GM23338 (cell line): ENCODE results near the gene SNX8. TPM values are rescaled to one million over a fixed set of nuclear protein-coding genes. Genes with fewer than 3 reads are reported as not detected.

ENCODE experiments used
- ATAC-seq: fragments of 200-7000 bp; cut with Tn5 transposase; 3 replicates; pipeline ENCODE4 v1.9.1; 2020
- DNase-seq: peaks from one replicate; pipeline ENCODE4 v3.0.0-alpha.2; 2015; ENCODE audit warnings: low spot score
- H2AFZ ChIP-seq: fragments of 200-600 bp; sonication (generic); 2 replicates; pipeline ENCODE4 v1.8.0; 2016; ENCODE audit warnings: antibody characterized with exemption, mild to moderate bottlenecking, moderate library complexity
- H3F3A ChIP-seq: fragments of 200-600 bp; sonication (generic); replicated peaks from 2 replicates; pipeline ENCODE4 v1.8.0; 2017; ENCODE audit warnings: antibody characterized with exemption, mixed run types, low read depth
- H3K27ac ChIP-seq: fragments of 200-600 bp; sonication (generic); 2 replicates; pipeline ENCODE4 v1.6.1; 2016; ENCODE audit warnings: low read depth
- H3K27me3 ChIP-seq: fragments of 200-600 bp; sonication (generic); 2 replicates; pipeline ENCODE4 v1.8.0; 2016; ENCODE audit warnings: mild to moderate bottlenecking, mixed run types, moderate library complexity; ENCODE audit not compliant: insufficient read depth
- H3K36me3 ChIP-seq: fragments of 200-600 bp; sonication (generic); 2 replicates; pipeline ENCODE4 v1.8.0; 2016; ENCODE audit warnings: mild to moderate bottlenecking; ENCODE audit not compliant: insufficient read depth
- H3K4me1 ChIP-seq: fragments of 200-600 bp; sonication (generic); 2 replicates; pipeline ENCODE4 v1.8.0; 2016; ENCODE audit warnings: mild to moderate bottlenecking, moderate library complexity; ENCODE audit not compliant: insufficient read depth
- H3K4me2 ChIP-seq: fragments of 200-600 bp; sonication (generic); 2 replicates; pipeline ENCODE4 v1.7.1; 2017; ENCODE audit warnings: mixed run types
- H3K4me3 ChIP-seq: fragments of 200-600 bp; sonication (generic); 2 replicates; pipeline ENCODE4 v1.6.1; 2016; ENCODE audit warnings: mixed run types
- H3K79me2 ChIP-seq: fragments of 200-600 bp; sonication (generic); replicated peaks from 2 replicates; pipeline ENCODE4 v1.8.0; 2017; ENCODE audit warnings: mild to moderate bottlenecking; ENCODE audit not compliant: insufficient read depth
- H3K9me2 ChIP-seq: fragments of 200-600 bp; sonication (generic); 2 replicates; pipeline ENCODE4 v1.8.0; 2017; ENCODE audit not compliant: insufficient read depth
- H4K20me1 ChIP-seq: fragments of 200-600 bp; sonication (generic); replicated peaks from 2 replicates; pipeline ENCODE4 v1.8.0; 2017; ENCODE audit warnings: mild to moderate bottlenecking; ENCODE audit not compliant: insufficient read depth
- H3K27ac Mint-ChIP-seq: 2 replicates; pipeline ENCODE4 v1.8.0; 2020; ENCODE audit warnings: inconsistent platforms, mild to moderate bottlenecking, moderate library complexity, mixed read lengths
- H3K27me3 Mint-ChIP-seq: 3 replicates; pipeline ENCODE4 v1.8.0; 2022; ENCODE audit warnings: low read depth, mild to moderate bottlenecking, moderate library complexity, mixed read lengths, inconsistent platforms; ENCODE audit not compliant: insufficient read depth, poor library complexity
- H3K36me3 Mint-ChIP-seq: 3 replicates; pipeline ENCODE4 v1.8.0; 2021; ENCODE audit warnings: low read depth, mild to moderate bottlenecking, inconsistent platforms, moderate library complexity, mixed read lengths
- H3K4me1 Mint-ChIP-seq: 3 replicates; pipeline ENCODE4 v1.8.0; 2020; ENCODE audit warnings: mild to moderate bottlenecking, inconsistent platforms, mixed read lengths
- H3K4me3 Mint-ChIP-seq: 3 replicates; pipeline ENCODE4 v1.8.0; 2021; ENCODE audit warnings: moderate library complexity, mild to moderate bottlenecking, inconsistent platforms, mixed read lengths
- H3K9me3 Mint-ChIP-seq: 3 replicates; pipeline ENCODE4 v1.8.0; 2020; ENCODE audit warnings: moderate library complexity, mild to moderate bottlenecking, inconsistent platforms, mixed read lengths
- CREB1 ChIP-seq: fragments of 250-450 bp; sonication (Bioruptor Pico); IDR thresholded peaks from 2 replicates; pipeline ENCODE4 v1.5.0; 2020; ENCODE audit warnings: low read depth, mild to moderate bottlenecking, moderate library complexity
- EZH2 ChIP-seq: fragments of 200-600 bp; sonication (generic); IDR thresholded peaks from one replicate; pipeline ENCODE4 v1.8.0; 2017; ENCODE audit warnings: antibody characterized with exemption, mild to moderate bottlenecking, low read depth; ENCODE audit not compliant: unreplicated experiment
- EZH2phosphoT487 ChIP-seq: fragments of 200-600 bp; sonication (generic); IDR thresholded peaks from one replicate; pipeline ENCODE4 v1.8.1; 2018; ENCODE audit warnings: antibody characterized with exemption; ENCODE audit not compliant: unreplicated experiment
- JUNB ChIP-seq: IDR thresholded peaks from one replicate; pipeline ENCODE4 v1.6.1; 2016; ENCODE audit warnings: antibody characterized with exemption; ENCODE audit not compliant: unreplicated experiment
- NANOG ChIP-seq: IDR thresholded peaks from 2 replicates; pipeline ENCODE4 v1.6.1; 2016; ENCODE audit warnings: antibody characterized with exemption, borderline replicate concordance
- POLR2AphosphoS5 ChIP-seq: IDR thresholded peaks from 2 replicates; pipeline ENCODE4 v1.6.1; 2016; ENCODE audit warnings: antibody characterized with exemption, low read depth
- STAT1 ChIP-seq: IDR thresholded peaks from one replicate; pipeline ENCODE4 v1.6.1; 2016; ENCODE audit warnings: antibody characterized with exemption; ENCODE audit not compliant: unreplicated experiment
- ZNF114 ChIP-seq: fragments of 250-450 bp; sonication (Bioruptor Pico); IDR thresholded peaks from 2 replicates; pipeline ENCODE4 v1.5.0; 2020; ENCODE audit warnings: mild to moderate bottlenecking, moderate library complexity
- ZNF331 ChIP-seq: fragments of 250-450 bp; sonication (Bioruptor Pico); IDR thresholded peaks from 2 replicates; pipeline ENCODE4 v1.5.0; 2020; ENCODE audit warnings: low read depth, mild to moderate bottlenecking, moderate library complexity
- polyA plus RNA-seq: library from polyadenylated mRNA; unstranded; fragments of >200 nt; fragmentation: Nextera tagmentation; extraction: Ambion mirVana; gene quantifications from 2 replicates; pipeline ENCODE4 v1.2.1, GENCODE V29; 2016
- total RNA-seq: library from RNA; depleted of rRNA; stranded (reverse); fragments of >200 nt; shearing (Covaris generic); gene quantifications from 2 replicates; pipeline ENCODE4 v1.2.3, GENCODE V29; 2014
- TF ChIP-seq, protein P1 (sequence below): fragments of 250-450 bp; sonication (Bioruptor Pico); IDR thresholded peaks from 2 replicates; pipeline ENCODE4 v1.5.0; 2020; ENCODE audit warnings: mild to moderate bottlenecking, moderate library complexity
- TF ChIP-seq, protein P2 (sequence below): IDR thresholded peaks from one replicate; pipeline ENCODE4 v1.6.1; 2018; ENCODE audit warnings: antibody characterized with exemption; ENCODE audit not compliant: unreplicated experiment
- TF ChIP-seq, protein P3 (sequence below), 2 experiments: fragments of 200-600 bp in 1 of 2; sonication (generic) in 1 of 2; conservative IDR thresholded peaks; 2 replicates each; pipeline versions ENCODE4 v1.5.1 to v1.6.1; 2016 to 2017; ENCODE audit warnings: antibody characterized with exemption in 2 of 2, low read depth in 2 of 2, mild to moderate bottlenecking in 2 of 2, moderate library complexity in 1 of 2
- TF ChIP-seq, protein P4 (sequence below): IDR thresholded peaks from 2 replicates; pipeline ENCODE4 v1.6.1; 2016; ENCODE audit warnings: antibody characterized with exemption

SNX8 gene
- total and polyA plus RNA-seq, 2 experiments from 2014 or later, result 44.3 to 50.9 TPM

DNA sequence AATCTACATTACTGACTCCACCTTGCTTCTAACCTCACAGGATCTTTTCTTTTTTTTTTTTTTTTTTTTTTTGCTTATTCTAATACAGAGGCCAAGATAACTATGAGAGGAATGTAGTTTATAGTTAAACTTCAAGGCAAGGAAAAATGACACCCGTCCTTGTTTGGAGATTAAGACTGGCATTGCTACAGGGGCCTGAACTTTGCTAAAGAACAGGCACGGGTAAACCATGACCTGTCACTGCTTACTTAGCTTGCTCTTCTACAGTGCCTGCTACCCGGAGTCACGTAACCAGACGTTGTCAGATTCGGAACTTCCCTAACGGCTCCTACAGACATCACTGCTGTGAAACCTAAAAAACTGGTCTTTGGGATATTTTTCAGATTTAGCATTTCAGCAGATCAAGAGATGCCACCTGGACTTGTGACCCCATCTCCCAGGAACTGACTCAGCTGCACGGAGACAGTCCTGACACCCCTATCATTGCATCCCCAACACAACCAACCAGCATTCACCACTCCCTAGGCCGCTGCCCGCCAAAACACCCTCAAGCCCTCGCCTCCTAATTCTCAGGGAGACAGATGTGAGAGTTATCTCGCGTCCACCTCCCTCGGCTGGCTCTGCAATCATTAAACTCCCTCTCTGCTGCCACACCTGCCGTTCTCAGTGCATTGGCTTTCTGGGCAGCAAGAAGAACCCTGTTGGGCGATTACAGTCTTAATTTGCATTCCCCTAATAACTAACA lies 109.0 kb downstream of the SNX8 start:
- Histone ChIP-seq H3K4me1 (no peaks in the 10 kb centered on the region), H3K4me2 (no peak overlapping the region), H3K4me3 (no peak overlapping the region), H3F3A (no peaks in the 10 kb centered on the region), H3K79me2 (peaks cover 14% of the 10 kb centered on the region), H3K27ac (no peak overlapping the region), H3K27me3 (no peaks in the 10 kb centered on the region), H2AFZ (no peak overlapping the region), H3K9me2 (no peaks in the 10 kb centered on the region), H4K20me1 (peaks cover 12% of the 10 kb centered on the region; the same call in 1 of the 2 replicates), H3K36me3 (no peaks in the 10 kb centered on the region; the same call in 1 of the 2 replicates)
- Mint-ChIP-seq H3K27me3 (peaks cover 7% of the 10 kb centered on the region), H3K4me1 (no peaks in the 10 kb centered on the region; the same call in 2 of the 3 replicates), H3K36me3 (peaks cover 37% of the 10 kb centered on the region), H3K9me3 (no peaks in the 10 kb centered on the region), H3K4me3 (no peak overlapping the region), H3K27ac (no peak overlapping the region; the same call in 1 of the 2 replicates)
- DNase-seq (no peak), ATAC-seq (no peak)
- TF ChIP-seq, protein P1, sequence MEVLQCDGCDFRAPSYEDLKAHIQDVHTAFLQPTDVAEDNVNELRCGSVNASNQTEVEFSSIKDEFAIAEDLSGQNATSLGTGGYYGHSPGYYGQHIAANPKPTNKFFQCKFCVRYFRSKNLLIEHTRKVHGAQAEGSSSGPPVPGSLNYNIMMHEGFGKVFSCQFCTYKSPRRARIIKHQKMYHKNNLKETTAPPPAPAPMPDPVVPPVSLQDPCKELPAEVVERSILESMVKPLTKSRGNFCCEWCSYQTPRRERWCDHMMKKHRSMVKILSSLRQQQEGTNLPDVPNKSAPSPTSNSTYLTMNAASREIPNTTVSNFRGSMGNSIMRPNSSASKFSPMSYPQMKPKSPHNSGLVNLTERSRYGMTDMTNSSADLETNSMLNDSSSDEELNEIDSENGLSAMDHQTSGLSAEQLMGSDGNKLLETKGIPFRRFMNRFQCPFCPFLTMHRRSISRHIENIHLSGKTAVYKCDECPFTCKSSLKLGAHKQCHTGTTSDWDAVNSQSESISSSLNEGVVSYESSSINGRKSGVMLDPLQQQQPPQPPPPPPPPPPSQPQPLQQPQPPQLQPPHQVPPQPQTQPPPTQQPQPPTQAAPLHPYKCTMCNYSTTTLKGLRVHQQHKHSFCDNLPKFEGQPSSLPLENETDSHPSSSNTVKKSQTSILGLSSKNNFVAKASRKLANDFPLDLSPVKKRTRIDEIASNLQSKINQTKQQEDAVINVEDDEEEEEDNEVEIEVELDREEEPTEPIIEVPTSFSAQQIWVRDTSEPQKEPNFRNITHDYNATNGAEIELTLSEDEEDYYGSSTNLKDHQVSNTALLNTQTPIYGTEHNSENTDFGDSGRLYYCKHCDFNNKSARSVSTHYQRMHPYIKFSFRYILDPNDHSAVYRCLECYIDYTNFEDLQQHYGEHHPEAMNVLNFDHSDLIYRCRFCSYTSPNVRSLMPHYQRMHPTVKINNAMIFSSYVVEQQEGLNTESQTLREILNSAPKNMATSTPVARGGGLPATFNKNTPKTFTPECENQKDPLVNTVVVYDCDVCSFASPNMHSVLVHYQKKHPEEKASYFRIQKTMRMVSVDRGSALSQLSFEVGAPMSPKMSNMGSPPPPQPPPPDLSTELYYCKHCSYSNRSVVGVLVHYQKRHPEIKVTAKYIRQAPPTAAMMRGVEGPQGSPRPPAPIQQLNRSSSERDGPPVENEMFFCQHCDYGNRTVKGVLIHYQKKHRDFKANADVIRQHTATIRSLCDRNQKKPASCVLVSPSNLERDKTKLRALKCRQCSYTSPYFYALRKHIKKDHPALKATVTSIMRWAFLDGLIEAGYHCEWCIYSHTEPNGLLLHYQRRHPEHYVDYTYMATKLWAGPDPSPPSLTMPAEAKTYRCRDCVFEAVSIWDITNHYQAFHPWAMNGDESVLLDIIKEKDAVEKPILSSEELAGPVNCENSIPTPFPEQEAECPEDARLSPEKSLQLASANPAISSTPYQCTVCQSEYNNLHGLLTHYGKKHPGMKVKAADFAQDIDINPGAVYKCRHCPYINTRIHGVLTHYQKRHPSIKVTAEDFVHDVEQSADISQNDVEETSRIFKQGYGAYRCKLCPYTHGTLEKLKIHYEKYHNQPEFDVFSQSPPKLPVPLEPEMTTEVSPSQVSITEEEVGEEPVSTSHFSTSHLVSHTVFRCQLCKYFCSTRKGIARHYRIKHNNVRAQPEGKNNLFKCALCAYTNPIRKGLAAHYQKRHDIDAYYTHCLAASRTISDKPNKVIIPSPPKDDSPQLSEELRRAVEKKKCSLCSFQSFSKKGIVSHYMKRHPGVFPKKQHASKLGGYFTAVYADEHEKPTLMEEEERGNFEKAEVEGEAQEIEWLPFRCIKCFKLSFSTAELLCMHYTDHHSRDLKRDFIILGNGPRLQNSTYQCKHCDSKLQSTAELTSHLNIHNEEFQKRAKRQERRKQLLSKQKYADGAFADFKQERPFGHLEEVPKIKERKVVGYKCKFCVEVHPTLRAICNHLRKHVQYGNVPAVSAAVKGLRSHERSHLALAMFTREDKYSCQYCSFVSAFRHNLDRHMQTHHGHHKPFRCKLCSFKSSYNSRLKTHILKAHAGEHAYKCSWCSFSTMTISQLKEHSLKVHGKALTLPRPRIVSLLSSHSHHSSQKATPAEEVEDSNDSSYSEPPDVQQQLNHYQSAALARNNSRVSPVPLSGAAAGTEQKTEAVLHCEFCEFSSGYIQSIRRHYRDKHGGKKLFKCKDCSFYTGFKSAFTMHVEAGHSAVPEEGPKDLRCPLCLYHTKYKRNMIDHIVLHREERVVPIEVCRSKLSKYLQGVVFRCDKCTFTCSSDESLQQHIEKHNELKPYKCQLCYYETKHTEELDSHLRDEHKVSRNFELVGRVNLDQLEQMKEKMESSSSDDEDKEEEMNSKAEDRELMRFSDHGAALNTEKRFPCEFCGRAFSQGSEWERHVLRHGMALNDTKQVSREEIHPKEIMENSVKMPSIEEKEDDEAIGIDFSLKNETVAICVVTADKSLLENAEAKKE (CRISPR knock-in tag), result no peak
- TF ChIP-seq ZNF114 (CRISPR knock-in tag) (no peak), CREB1 (no peak), STAT1 (no peak), NANOG (no peak), POLR2AphosphoS5 (no peak), EZH2 (no peak), EZH2phosphoT487 (no peak), ZNF331 (CRISPR knock-in tag) (no peak), JUNB (no peak)
- TF ChIP-seq, protein P2, sequence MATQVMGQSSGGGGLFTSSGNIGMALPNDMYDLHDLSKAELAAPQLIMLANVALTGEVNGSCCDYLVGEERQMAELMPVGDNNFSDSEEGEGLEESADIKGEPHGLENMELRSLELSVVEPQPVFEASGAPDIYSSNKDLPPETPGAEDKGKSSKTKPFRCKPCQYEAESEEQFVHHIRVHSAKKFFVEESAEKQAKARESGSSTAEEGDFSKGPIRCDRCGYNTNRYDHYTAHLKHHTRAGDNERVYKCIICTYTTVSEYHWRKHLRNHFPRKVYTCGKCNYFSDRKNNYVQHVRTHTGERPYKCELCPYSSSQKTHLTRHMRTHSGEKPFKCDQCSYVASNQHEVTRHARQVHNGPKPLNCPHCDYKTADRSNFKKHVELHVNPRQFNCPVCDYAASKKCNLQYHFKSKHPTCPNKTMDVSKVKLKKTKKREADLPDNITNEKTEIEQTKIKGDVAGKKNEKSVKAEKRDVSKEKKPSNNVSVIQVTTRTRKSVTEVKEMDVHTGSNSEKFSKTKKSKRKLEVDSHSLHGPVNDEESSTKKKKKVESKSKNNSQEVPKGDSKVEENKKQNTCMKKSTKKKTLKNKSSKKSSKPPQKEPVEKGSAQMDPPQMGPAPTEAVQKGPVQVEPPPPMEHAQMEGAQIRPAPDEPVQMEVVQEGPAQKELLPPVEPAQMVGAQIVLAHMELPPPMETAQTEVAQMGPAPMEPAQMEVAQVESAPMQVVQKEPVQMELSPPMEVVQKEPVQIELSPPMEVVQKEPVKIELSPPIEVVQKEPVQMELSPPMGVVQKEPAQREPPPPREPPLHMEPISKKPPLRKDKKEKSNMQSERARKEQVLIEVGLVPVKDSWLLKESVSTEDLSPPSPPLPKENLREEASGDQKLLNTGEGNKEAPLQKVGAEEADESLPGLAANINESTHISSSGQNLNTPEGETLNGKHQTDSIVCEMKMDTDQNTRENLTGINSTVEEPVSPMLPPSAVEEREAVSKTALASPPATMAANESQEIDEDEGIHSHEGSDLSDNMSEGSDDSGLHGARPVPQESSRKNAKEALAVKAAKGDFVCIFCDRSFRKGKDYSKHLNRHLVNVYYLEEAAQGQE, result no peak
- TF ChIP-seq, protein P3, sequence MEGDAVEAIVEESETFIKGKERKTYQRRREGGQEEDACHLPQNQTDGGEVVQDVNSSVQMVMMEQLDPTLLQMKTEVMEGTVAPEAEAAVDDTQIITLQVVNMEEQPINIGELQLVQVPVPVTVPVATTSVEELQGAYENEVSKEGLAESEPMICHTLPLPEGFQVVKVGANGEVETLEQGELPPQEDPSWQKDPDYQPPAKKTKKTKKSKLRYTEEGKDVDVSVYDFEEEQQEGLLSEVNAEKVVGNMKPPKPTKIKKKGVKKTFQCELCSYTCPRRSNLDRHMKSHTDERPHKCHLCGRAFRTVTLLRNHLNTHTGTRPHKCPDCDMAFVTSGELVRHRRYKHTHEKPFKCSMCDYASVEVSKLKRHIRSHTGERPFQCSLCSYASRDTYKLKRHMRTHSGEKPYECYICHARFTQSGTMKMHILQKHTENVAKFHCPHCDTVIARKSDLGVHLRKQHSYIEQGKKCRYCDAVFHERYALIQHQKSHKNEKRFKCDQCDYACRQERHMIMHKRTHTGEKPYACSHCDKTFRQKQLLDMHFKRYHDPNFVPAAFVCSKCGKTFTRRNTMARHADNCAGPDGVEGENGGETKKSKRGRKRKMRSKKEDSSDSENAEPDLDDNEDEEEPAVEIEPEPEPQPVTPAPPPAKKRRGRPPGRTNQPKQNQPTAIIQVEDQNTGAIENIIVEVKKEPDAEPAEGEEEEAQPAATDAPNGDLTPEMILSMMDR (conservative IDR thresholded peaks at IDR 0.05; ENCODE audit: low read depth in 2 of 2), result no peak
- TF ChIP-seq, protein P4, sequence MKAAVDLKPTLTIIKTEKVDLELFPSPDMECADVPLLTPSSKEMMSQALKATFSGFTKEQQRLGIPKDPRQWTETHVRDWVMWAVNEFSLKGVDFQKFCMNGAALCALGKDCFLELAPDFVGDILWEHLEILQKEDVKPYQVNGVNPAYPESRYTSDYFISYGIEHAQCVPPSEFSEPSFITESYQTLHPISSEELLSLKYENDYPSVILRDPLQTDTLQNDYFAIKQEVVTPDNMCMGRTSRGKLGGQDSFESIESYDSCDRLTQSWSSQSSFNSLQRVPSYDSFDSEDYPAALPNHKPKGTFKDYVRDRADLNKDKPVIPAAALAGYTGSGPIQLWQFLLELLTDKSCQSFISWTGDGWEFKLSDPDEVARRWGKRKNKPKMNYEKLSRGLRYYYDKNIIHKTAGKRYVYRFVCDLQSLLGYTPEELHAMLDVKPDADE, result no peak
